ENCODE data around the gene SPTSSA. TPM values are rescaled to one million over a fixed set of nuclear protein-coding genes. Genes with fewer than 3 reads are reported as not detected.
"Not testable (repeated sequence)": the region's sequence is repeated elsewhere in the genome, so short reads cannot be mapped to it uniquely, and the experiment has no call there.

SPTSSA gene
- total RNA-seq, 2 donors from 2014 or later, result 28.5 to 37.8 TPM

- no peak for DNase-seq
- WGBS, 2 experiments (ENCODE audit: insufficient coverage in 1 of 2, insufficient read length in 1 of 2), result 63% methylated on average over 1 of the region's 1 CpG; no CpG with 5 or more reads in 1 of the 2 experiments
- Mint-ChIP-seq H3K36me3 (ENCODE audit: low read depth) (peaks cover 25% of the 10 kb centered on the region), H3K9me3 (no peaks in the 10 kb centered on the region), H3K4me3 (no peak overlapping the region), H3K4me1 (peaks cover 10% of the 10 kb centered on the region), H3K27ac (no peak overlapping the region), H3K27me3 (ENCODE audit: insufficient read depth) (no peaks in the 10 kb centered on the region)
- TF ChIP-seq CTCF (conservative IDR thresholded peaks at IDR 0.05), result no peak
- Histone ChIP-seq H3K4me3 (ENCODE audit: low read length) (no peak overlapping the region), H3K4me1 (ENCODE audit: control insufficient read depth, insufficient read depth, low read length) (no peaks in the 10 kb centered on the region), H3K27me3 (ENCODE audit: control insufficient read depth, insufficient read depth, low read length, poor library complexity, severe bottlenecking) (no peaks in the 10 kb centered on the region), H3K9me3 (ENCODE audit: control insufficient read depth, low read length) (no peaks in the 10 kb centered on the region), H3K9ac (ENCODE audit: extremely low read depth, low read length, poor library complexity, severe bottlenecking) (no peak overlapping the region), H3K27ac (ENCODE audit: low read depth, low read length) (no peak overlapping the region), H3K36me3 (ENCODE audit: control insufficient read depth, insufficient read depth, low read length) (peaks cover 23% of the 10 kb centered on the region)
These were observed 25.7 kb downstream of the SPTSSA start for GRCh38 chr14:34436118-34436905.

- H3K4me1 ChIP-seq (ENCODE audit: control insufficient read depth, insufficient read depth, low read length), result no peaks in the 10 kb centered on the region
- no peak overlapping the region for H3K4me3 ChIP-seq (ENCODE audit: low read length)
- peaks cover 21% of the 10 kb centered on the region for H3K36me3 Mint-ChIP-seq (ENCODE audit: low read depth)
- peaks cover 23% of the 10 kb centered on the region for H3K36me3 ChIP-seq (ENCODE audit: control insufficient read depth, insufficient read depth, low read length)
- no peak overlapping the region for H3K27ac ChIP-seq (ENCODE audit: low read depth, low read length)
- no peak overlapping the region for H3K27ac Mint-ChIP-seq
- H3K4me1 Mint-ChIP-seq, result peaks cover 7% of the 10 kb centered on the region
- no peaks in the 10 kb centered on the region for H3K9me3 Mint-ChIP-seq
- no peaks in the 10 kb centered on the region for H3K27me3 Mint-ChIP-seq (ENCODE audit: insufficient read depth)
- no peak overlapping the region for H3K9ac ChIP-seq (ENCODE audit: extremely low read depth, low read length, poor library complexity, severe bottlenecking)
- no peak for DNase-seq
- H3K9me3 ChIP-seq (ENCODE audit: control insufficient read depth, low read length), result no peaks in the 10 kb centered on the region
- WGBS, 2 experiments (ENCODE audit: insufficient coverage in 1 of 2, insufficient read length in 1 of 2), result 100% methylated on average over 2 of the region's 2 CpGs; no CpG with 5 or more reads in 1 of the 2 experiments
- H3K4me3 Mint-ChIP-seq, result no peak overlapping the region
- no peaks in the 10 kb centered on the region for H3K27me3 ChIP-seq (ENCODE audit: control insufficient read depth, insufficient read depth, low read length, poor library complexity, severe bottlenecking)
- TF ChIP-seq CTCF (conservative IDR thresholded peaks at IDR 0.05), result no peak
These were observed 28.1 kb downstream of the SPTSSA start for GRCh38 chr14:34433957-34434356.

DNA sequence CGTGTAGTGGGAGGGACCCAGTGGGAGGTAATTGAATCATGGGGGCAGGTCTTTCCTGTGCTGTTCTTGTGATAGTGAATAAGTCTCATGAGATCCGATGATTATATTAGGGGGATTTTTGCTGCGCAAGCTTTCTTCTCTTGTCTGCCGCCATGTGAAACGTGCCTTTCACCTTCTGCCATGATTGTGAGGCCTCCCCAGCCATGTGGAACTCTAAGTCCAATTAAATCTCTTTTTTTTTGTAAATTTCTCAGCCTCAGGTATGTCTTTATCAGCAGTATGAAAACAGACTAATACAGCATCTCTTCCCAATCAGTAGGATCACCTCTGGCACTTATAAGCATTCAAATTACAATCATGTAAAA is 34.0 kb downstream of the SPTSSA start:
- H3K9me3 Mint-ChIP-seq; H3K27me3 ChIP-seq (ENCODE audit: control insufficient read depth, insufficient read depth, low read length, poor library complexity, severe bottlenecking): not testable (repeated sequence)
- WGBS, 2 experiments (ENCODE audit: insufficient coverage in 1 of 2, insufficient read length in 1 of 2), result 85 to 93% methylated on average over 4 to 5 of the region's 5 CpGs

More for the DNA sequence above, 34.0 kb downstream of the SPTSSA start:
- H3K27ac ChIP-seq (ENCODE audit: low read depth, low read length); H3K4me3 ChIP-seq (ENCODE audit: low read length); H3K27me3 Mint-ChIP-seq (ENCODE audit: insufficient read depth); H3K36me3 Mint-ChIP-seq (ENCODE audit: low read depth); H3K4me3 Mint-ChIP-seq; H3K9me3 ChIP-seq (ENCODE audit: control insufficient read depth, low read length); H3K36me3 ChIP-seq (ENCODE audit: control insufficient read depth, insufficient read depth, low read length); DNase-seq; H3K27ac Mint-ChIP-seq; H3K4me1 ChIP-seq (ENCODE audit: control insufficient read depth, insufficient read depth, low read length); H3K4me1 Mint-ChIP-seq; H3K9ac ChIP-seq (ENCODE audit: extremely low read depth, low read length, poor library complexity, severe bottlenecking): not testable (repeated sequence)
